Measurements from ENCODE around the gene PRKAG2.

The PRKAG2 gene

GRCh38 chr7:151888079-151889067 is 11.5 kb upstream of the PRKAG2 start:
- no peaks in the 10 kb centered on the region for H3K79me2 ChIP-seq (ENCODE audit: insufficient read depth, low read length)
- no peak overlapping the region for H3K4me2 ChIP-seq (ENCODE audit: low read length)
- H3K4me3 ChIP-seq (ENCODE audit: low read depth, low read length, poor library complexity, severe bottlenecking), result no peak overlapping the region
- H3K4me1 ChIP-seq (ENCODE audit: insufficient read depth, low read length, severe bottlenecking), result no peaks in the 10 kb centered on the region
- H3K9me3 ChIP-seq (ENCODE audit: low read length), result no peaks in the 10 kb centered on the region
- no peaks in the 10 kb centered on the region for H3F3A ChIP-seq (ENCODE audit: insufficient read depth, low read length)
- no peak overlapping the region for H2AFZ ChIP-seq (ENCODE audit: low read length)
- H3K9me2 ChIP-seq (ENCODE audit: low read depth, low read length), result no peaks in the 10 kb centered on the region
- H3K27me3 ChIP-seq (ENCODE audit: insufficient read depth, low read length), result no peaks in the 10 kb centered on the region; the same call in 1 of the 2 replicates
- H3K9ac ChIP-seq (ENCODE audit: low read length), result no peak overlapping the region
- no peaks in the 10 kb centered on the region for H4K20me1 ChIP-seq (ENCODE audit: insufficient read depth, low read length)
- TF ChIP-seq EZH2 (IDR thresholded peaks at IDR 0.05; ENCODE audit: borderline replicate concordance, low read length) (no peak), CTCF (IDR thresholded peaks at IDR 0.05; ENCODE audit: low read length) (no peak)
- no peak overlapping the region for H3K27ac ChIP-seq (ENCODE audit: low read depth, low read length, poor library complexity, severe bottlenecking)
- H3K36me3 ChIP-seq (ENCODE audit: insufficient read depth, low read length), result no peaks in the 10 kb centered on the region

- Histone ChIP-seq H3F3A (ENCODE audit: insufficient read depth, low read length) (no peaks in the 10 kb centered on the region), H3K27ac (ENCODE audit: low read depth, low read length, poor library complexity, severe bottlenecking) (no peak overlapping the region), H3K36me3 (ENCODE audit: insufficient read depth, low read length) (no peaks in the 10 kb centered on the region), H3K4me2 (ENCODE audit: low read length) (no peak overlapping the region), H3K27me3 (ENCODE audit: insufficient read depth, low read length) (no peaks in the 10 kb centered on the region; the same call in 1 of the 2 replicates), H3K4me1 (ENCODE audit: insufficient read depth, low read length, severe bottlenecking) (no peaks in the 10 kb centered on the region), H3K4me3 (ENCODE audit: low read depth, low read length, poor library complexity, severe bottlenecking) (no peak overlapping the region), H2AFZ (ENCODE audit: low read length) (no peak overlapping the region), H3K9me3 (ENCODE audit: low read length) (no peaks in the 10 kb centered on the region), H3K79me2 (ENCODE audit: insufficient read depth, low read length) (no peaks in the 10 kb centered on the region), H3K9me2 (ENCODE audit: low read depth, low read length) (no peaks in the 10 kb centered on the region), H3K9ac (ENCODE audit: low read length) (no peak overlapping the region), H4K20me1 (ENCODE audit: insufficient read depth, low read length) (no peaks in the 10 kb centered on the region)
- TF ChIP-seq EZH2 (IDR thresholded peaks at IDR 0.05; ENCODE audit: borderline replicate concordance, low read length) (no peak), CTCF (IDR thresholded peaks at IDR 0.05; ENCODE audit: low read length) (no peak)
Measured at GRCh38 chr7:151886783-151887182, 9.9 kb upstream of the PRKAG2 start.

GRCh38 chr7:151885202-151885580 is 8.3 kb upstream of the PRKAG2 start:
- Histone ChIP-seq H3F3A (ENCODE audit: insufficient read depth, low read length) (no peaks in the 10 kb centered on the region), H3K9me2 (ENCODE audit: low read depth, low read length) (no peaks in the 10 kb centered on the region), H3K9ac (ENCODE audit: low read length) (no peak overlapping the region), H3K27ac (ENCODE audit: low read depth, low read length, poor library complexity, severe bottlenecking) (no peak overlapping the region), H4K20me1 (ENCODE audit: insufficient read depth, low read length) (no peaks in the 10 kb centered on the region), H3K79me2 (ENCODE audit: insufficient read depth, low read length) (no peaks in the 10 kb centered on the region), H3K4me1 (ENCODE audit: insufficient read depth, low read length, severe bottlenecking) (no peaks in the 10 kb centered on the region), H3K4me3 (ENCODE audit: low read depth, low read length, poor library complexity, severe bottlenecking) (no peak overlapping the region), H3K9me3 (ENCODE audit: low read length) (no peaks in the 10 kb centered on the region), H3K4me2 (ENCODE audit: low read length) (no peak overlapping the region), H3K36me3 (ENCODE audit: insufficient read depth, low read length) (no peaks in the 10 kb centered on the region), H3K27me3 (ENCODE audit: insufficient read depth, low read length) (no peaks in the 10 kb centered on the region; the same call in 1 of the 2 replicates), H2AFZ (ENCODE audit: low read length) (no peak overlapping the region)
- TF ChIP-seq EZH2 (IDR thresholded peaks at IDR 0.05; ENCODE audit: borderline replicate concordance, low read length) (no peak), CTCF (IDR thresholded peaks at IDR 0.05; ENCODE audit: low read length) (no peak)

Data from OCI-LY1 (cell line).